Esophagus (tissue), 2 donors: ENCODE measurements around the gene OPN1SW. TPM values are rescaled to one million over a fixed set of nuclear protein-coding genes. Genes with fewer than 3 reads are reported as not detected.

ENCODE experiments used
- H3K27ac ChIP-seq, 2 donors: one replicate each; pipeline ENCODE4 v1.5.1; 2013; ENCODE audit warnings: low read depth in 2 of 2, mild to moderate bottlenecking in 2 of 2, inconsistent platforms in 1 of 2, low read length in 1 of 2, moderate library complexity in 1 of 2
- H3K27me3 ChIP-seq, 2 donors: one replicate each; pipeline ENCODE4 v1.6.1; 2013; ENCODE audit warnings: low read length in 2 of 2, control low read depth in 1 of 2, mild to moderate bottlenecking in 1 of 2; ENCODE audit not compliant: insufficient read depth in 2 of 2, control insufficient read depth in 1 of 2
- H3K36me3 ChIP-seq, 2 donors: one replicate each; pipeline ENCODE4 v1.6.1; 2013; ENCODE audit warnings: low read length in 1 of 2; ENCODE audit not compliant: control insufficient read depth in 2 of 2, insufficient read depth in 2 of 2
- H3K4me1 ChIP-seq, 2 donors: one replicate each; pipeline ENCODE4 v1.6.1; 2013; ENCODE audit warnings: low read length in 1 of 2; ENCODE audit not compliant: control insufficient read depth in 2 of 2, insufficient read depth in 2 of 2
- H3K4me3 ChIP-seq, 2 donors: one replicate each; pipeline ENCODE4 v1.5.1; 2013; ENCODE audit warnings: low read length in 2 of 2, mild to moderate bottlenecking in 2 of 2, low read depth in 1 of 2, moderate library complexity in 1 of 2
- H3K9me3 ChIP-seq, 2 donors: one replicate each; pipeline ENCODE4 v1.6.1; 2013; ENCODE audit warnings: mild to moderate bottlenecking in 2 of 2, low read depth in 1 of 2, low read length in 1 of 2, moderate library complexity in 1 of 2; ENCODE audit not compliant: control insufficient read depth in 2 of 2, insufficient read depth in 1 of 2
- WGBS, 2 donors: extraction: QIAGEN DNeasy Blood & Tissue Kit; methylation state at CpG; one replicate each; pipeline ENCODE4 v1.1.7; 2013; 5-methylcytosine and 5-hydroxymethylcytosine counted together
- polyA plus RNA-seq, 2 donors: library from polyadenylated mRNA; stranded (reverse); fragments of 200-250 nt; gene quantifications; one replicate each; pipeline ENCODE4 v1.2.3, GENCODE V29; 2013
- donor health status: healthy with polysubstance abuse.
- donor health status: Bipolar disorder and iron deficiency.

OPN1SW gene
- polyA plus RNA-seq, 2 donors, result not detected

- H3K4me1 ChIP-seq, result no peaks in the 10 kb centered on the region
- 64 to 70% methylated on average over 4 of the region's 4 CpGs for WGBS, 2 donors
- H3K27ac ChIP-seq, result no peak overlapping the region
- no peaks in the 10 kb centered on the region for H3K9me3 ChIP-seq
- no peaks in the 10 kb centered on the region for H3K36me3 ChIP-seq
- H3K27me3 ChIP-seq, result no peaks in the 10 kb centered on the region
- no peak overlapping the region for H3K4me3 ChIP-seq
Observed at GRCh38 chr7:128727239-128727638, 48.4 kb downstream of the OPN1SW start.

DNA sequence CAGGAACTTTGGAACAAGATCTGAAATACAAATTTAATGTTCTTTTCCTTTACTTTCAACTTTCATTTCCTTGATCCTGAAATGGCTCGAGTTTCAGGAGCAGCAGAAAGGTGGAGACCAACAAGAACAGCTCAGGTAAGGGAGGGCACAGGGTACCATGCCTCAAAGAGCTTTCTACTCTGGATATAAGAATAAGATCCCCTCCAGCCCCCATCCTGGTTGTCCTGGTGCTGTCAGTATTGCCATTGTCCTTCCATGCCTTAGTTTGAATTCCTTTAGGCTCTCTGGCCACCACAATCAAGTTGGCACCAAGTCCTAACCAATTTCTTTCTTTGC lies 48.9 kb downstream of the OPN1SW start:
- no peak overlapping the region for H3K4me3 ChIP-seq
- no peaks in the 10 kb centered on the region for H3K9me3 ChIP-seq
- WGBS, 2 donors, result 29 to 45% methylated on average over 1 of the region's 1 CpG
- H3K4me1 ChIP-seq, result no peaks in the 10 kb centered on the region
- no peak overlapping the region for H3K27ac ChIP-seq
- H3K27me3 ChIP-seq, result no peaks in the 10 kb centered on the region
- H3K36me3 ChIP-seq, result no peaks in the 10 kb centered on the region

GRCh38 chr7:128726059-128726736 lies 49.4 kb downstream of the OPN1SW start:
- Histone ChIP-seq H3K9me3 (no peaks in the 10 kb centered on the region), H3K27ac (no peak overlapping the region), H3K27me3 (no peaks in the 10 kb centered on the region), H3K36me3 (no peaks in the 10 kb centered on the region), H3K4me1 (no peaks in the 10 kb centered on the region), H3K4me3 (no peak overlapping the region)
- 73 to 80% methylated on average over 8 of the region's 8 CpGs for WGBS, 2 donors

- H3K27me3 ChIP-seq, result no peaks in the 10 kb centered on the region
- WGBS, 2 donors, result 90 to 93% methylated on average over 2 of the region's 2 CpGs
Observed at GRCh38 chr7:128725531-128725930, 50.1 kb downstream of the OPN1SW start.

GRCh38 chr7:128724743-128725142 lies 50.9 kb downstream of the OPN1SW start:
- H3K4me3 ChIP-seq, result no peak overlapping the region
- no peaks in the 10 kb centered on the region for H3K36me3 ChIP-seq
- WGBS, 2 donors, result 84 to 93% methylated on average over 5 of the region's 5 CpGs
- H3K27ac ChIP-seq, result no peak overlapping the region
- no peaks in the 10 kb centered on the region for H3K27me3 ChIP-seq
- H3K9me3 ChIP-seq, result no peaks in the 10 kb centered on the region
- no peaks in the 10 kb centered on the region for H3K4me1 ChIP-seq

More at GRCh38 chr7:128725531-128725930, 50.1 kb downstream of the OPN1SW start:
- Histone ChIP-seq H3K36me3 (no peaks in the 10 kb centered on the region), H3K27ac (no peak overlapping the region), H3K4me1 (no peaks in the 10 kb centered on the region), H3K9me3 (no peaks in the 10 kb centered on the region), H3K4me3 (no peak overlapping the region)

Other genes starting within 250 kb of the OPN1SW start
- 1 to 10 TPM in 1 of 2 donors, under 1 TPM in 1; 0.80 to 2.1 TPM for gene GARIN1A, start 103.5 kb downstream of the OPN1SW start, polyA plus RNA-seq
- gene CALU, start 36.4 kb downstream of the OPN1SW start, polyA plus RNA-seq, result 10 to 100 TPM in 1 of 2 donors, 1 to 10 TPM in 1; 8.3 to 21.6 TPM
- gene CCDC136, start 16.2 kb upstream of the OPN1SW start, polyA plus RNA-seq, result 1 to 10 TPM; 1.4 to 1.9 TPM
- 1 to 10 TPM; 3.1 to 7.7 TPM for gene FLNC, start 54.6 kb upstream of the OPN1SW start, polyA plus RNA-seq
- gene ATP6V1F, start 87.1 kb upstream of the OPN1SW start, polyA plus RNA-seq, result 100 to 1,000 TPM; 260 to 273 TPM
- gene KCP, start 134.9 kb upstream of the OPN1SW start, polyA plus RNA-seq, result 1 to 10 TPM; 1.4 to 5.5 TPM
- gene IRF5, start 162.1 kb upstream of the OPN1SW start, polyA plus RNA-seq, result 10 to 100 TPM; 10.6 to 14.5 TPM